ENCODE results near the gene FOXN4.

FOXN4 gene

DNA sequence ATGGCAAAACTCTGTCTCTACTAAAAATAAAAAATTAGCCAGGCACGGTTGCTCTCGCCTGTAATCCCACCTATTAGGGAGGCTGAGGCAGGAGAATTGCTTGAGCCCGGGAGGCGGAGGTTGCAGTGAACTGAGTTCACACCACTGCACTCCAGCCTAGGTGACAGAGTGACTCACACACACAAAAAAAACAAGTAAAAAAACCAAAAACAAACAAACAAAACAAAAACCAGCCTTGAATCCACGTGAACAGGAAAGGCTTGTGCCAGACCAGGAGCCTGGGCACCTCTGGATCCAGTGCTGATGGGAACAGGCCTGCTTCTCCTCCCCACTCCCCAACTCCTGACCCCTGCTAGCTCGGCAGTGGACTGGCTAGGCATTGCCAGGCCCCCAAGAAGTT is 3.5 kb downstream of the FOXN4 start:
- no peak for DNase-seq

DNA sequence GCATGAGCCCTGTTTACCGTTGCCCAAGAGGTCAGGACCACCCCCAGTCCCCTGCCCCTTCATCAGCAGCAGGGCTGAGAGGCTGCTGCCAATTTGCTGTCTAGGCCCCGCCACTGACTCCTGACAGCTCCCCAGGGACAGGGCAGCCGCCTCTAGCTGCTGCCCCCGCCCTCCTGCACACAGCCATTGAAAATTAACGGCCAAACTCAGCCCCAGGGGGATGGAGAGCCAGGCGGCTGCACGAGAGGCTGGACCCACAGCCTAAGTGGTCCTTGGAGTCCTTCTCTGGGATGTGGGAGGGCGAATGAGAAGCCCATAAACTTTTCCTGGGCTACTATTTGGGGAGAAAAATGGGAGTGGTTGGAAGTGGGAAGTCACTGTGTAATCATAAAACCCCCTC is 4.6 kb downstream of the FOXN4 start:
- no peak for DNase-seq

GRCh38 chr12:109302770-109303169 is 6.3 kb downstream of the FOXN4 start:
- DNase-seq, result no peak

GRCh38 chr12:109302358-109302757 is 6.7 kb downstream of the FOXN4 start:
- DNase-seq, result no peak

DNA sequence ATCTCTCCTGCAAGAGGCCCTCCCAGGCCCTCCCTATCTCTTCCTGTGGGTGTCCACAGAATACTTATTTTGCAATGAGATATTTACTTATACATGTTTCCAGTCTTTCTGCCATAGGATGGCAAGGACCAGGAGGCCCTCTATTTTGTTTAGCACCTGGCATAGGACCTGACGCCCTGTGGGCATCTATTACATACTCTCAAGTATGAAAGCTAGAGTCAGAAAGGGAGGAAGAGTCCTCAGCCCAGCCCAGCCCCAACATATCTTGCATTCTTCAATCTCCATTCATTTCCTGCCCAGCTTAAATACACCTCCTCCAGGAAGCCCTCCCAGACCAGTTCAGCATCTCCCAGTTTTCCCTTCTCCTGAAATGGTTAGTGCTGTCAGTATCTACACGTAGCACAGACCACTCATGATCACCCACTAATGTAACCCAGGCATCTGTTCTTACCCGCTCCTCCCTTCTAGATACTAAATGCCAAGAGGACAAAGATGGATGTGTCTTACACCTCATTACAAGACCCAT is 7.4 kb downstream of the FOXN4 start:
- no peak for DNase-seq

GRCh38 chr12:109299849-109300248 is 9.2 kb downstream of the FOXN4 start:
- no peak for DNase-seq

GRCh38 chr12:109296431-109296830 is 12.7 kb downstream of the FOXN4 start:
- no peak for DNase-seq

- no peak for DNase-seq
Observed at GRCh38 chr12:109295764-109296425, 13.2 kb downstream of the FOXN4 start.

GRCh38 chr12:109294286-109294796 is 14.7 kb downstream of the FOXN4 start:
- no peak for DNase-seq

- no peak for DNase-seq
Observed at GRCh38 chr12:109293106-109293505, 16.0 kb downstream of the FOXN4 start.

- no peak for DNase-seq
Observed at GRCh38 chr12:109292342-109292711, 16.8 kb downstream of the FOXN4 start.

DNA sequence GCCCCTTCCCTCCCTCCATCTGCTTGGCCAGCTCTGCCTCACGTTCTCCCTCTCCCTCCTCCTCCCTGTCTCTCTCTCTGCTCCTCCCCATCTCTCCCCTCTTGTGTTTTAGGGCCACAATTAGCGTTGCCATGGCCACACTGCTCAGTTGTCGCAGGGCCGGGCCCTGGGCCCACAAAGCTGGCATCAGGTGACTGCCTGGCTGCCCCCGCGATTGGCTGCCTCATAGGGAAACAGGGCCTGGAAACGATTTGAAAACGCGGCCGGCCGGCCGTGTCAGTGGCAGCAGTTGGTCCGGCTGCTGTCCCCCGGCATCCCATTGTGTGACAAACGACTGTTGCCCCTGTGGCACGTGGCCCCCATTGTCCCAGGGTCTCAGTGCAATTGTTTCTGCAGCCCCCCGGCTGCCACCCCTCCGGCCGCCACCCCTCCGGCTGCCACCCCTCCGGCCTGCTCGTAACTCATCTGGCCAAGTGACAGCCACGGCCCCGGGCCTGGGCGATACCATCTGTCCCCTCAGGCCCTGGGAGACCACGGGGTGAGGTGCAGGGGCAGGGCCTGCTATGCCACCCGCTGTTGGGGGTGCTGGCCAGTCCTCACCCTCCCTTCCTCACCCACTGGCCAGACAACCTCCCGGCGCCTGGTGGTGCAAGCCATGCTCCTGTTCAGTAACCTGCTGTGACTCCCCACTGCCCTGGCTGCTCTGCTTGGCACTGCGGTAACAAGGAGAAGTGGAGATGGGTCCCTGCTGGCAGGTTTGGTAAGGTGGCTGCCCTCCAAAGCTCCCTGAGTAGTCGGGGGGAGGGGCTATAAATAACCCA is 17.4 kb downstream of the FOXN4 start:
- peak; percentile 85 for DNase-seq

DNA sequence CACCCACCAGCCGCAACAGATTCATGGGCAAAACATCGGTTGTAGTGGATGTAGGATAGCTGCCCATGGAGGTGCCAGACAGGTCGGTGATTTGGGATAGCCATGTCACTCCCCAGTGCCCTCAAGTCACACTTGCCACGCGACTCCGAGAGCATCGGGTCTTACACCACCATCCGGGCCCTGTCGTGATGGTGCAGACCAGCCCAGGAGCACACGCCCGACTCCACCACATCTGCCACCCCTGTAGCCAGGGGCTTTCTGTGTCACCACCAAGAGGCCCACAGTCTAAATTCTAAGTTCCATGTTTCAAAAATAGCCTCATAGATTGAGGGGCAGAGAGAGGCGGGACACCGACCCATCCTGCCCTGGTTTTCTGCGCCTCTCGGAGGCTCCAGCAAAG is 18.0 kb downstream of the FOXN4 start:
- DNase-seq, result no peak

DNA sequence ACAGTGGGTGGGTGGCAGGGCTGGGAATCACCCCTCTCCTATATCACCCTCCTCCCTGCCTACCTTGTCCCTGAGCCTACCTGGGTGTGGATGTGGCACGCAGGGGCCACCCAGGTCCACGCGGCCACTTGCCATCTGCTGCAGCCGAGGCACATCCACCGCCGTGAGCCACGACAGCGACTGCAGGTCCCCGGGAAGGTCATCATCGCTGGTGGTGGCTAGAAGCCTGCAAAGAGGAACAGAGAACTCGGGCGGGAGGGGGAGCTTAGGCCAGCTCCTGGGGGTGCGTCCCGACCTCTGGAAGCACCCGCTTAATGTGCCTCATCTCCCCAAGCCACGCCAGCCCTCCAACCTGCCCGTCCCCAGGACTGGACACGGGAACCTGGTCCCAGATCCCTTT is 19.0 kb downstream of the FOXN4 start:
- no peak for DNase-seq

GRCh38 chr12:109289551-109289950 is 19.5 kb downstream of the FOXN4 start:
- no peak for DNase-seq

- no peak for DNase-seq
Observed at GRCh38 chr12:109289004-109289403, 20.1 kb downstream of the FOXN4 start.

GRCh38 chr12:109288571-109288970 is 20.5 kb downstream of the FOXN4 start:
- no peak for DNase-seq

- DNase-seq, result no peak
Observed at GRCh38 chr12:109287811-109288469, 21.1 kb downstream of the FOXN4 start.

GRCh38 chr12:109287181-109287580 is 21.9 kb downstream of the FOXN4 start:
- no peak for DNase-seq

- no peak for DNase-seq
Observed at GRCh38 chr12:109286652-109287051, 22.4 kb downstream of the FOXN4 start.

DNA sequence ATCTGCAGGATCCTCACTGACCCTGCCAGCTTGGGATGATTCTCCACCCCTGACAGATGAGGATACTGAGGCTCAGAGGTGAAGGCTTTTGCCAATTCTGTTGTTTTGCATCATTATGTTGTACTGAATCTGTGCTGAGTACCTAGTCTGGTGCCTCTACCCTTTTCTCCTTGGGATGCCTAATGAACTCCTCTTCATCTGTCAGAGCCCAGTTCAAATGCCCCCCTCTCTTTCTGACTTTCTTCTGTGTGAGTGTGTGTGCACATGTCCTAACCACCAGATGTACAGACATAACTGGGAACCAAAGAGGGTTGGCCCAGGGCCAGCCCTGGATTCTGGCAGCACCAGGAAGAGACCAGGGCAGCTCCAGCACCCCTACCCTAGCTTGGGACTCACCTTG is 22.8 kb downstream of the FOXN4 start:
- DNase-seq, result no peak

DNA sequence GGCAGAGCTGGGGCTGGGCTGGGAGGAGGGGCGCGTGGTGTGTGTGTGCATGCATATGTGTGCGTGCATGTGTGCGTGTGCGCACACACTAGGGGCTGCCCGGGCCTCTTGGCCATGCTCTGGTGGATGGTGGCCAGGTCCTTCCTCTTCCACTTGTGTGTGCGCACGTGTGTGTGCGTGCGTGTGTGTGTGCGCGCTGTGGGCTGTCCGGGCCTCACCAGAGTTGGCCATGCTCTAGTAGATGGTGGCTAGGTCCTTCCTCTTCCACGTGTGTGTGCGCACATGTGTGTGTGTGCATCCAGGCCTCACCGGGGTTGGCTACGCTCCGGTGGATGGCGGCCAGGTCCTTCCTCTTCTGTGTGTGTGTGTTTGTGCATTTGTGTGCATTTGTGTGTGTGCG is 24.7 kb downstream of the FOXN4 start:
- DNase-seq, result no peak

GRCh38 chr12:109281452-109281851 is 27.6 kb downstream of the FOXN4 start:
- no peak for DNase-seq

- no peak for DNase-seq
Observed at GRCh38 chr12:109279525-109279924, 29.6 kb downstream of the FOXN4 start.

All from left hindlimb (tissue), 1 donor.